ENCODE measurements around the gene SPATA24. TPM values are rescaled to one million over a fixed set of nuclear protein-coding genes. Genes with fewer than 3 reads are reported as not detected.
A peak's percentile ranks its signal among the peaks of the same experiment; 100 is the strongest.
"Not testable (repeated sequence)": the region's sequence is repeated elsewhere in the genome, so short reads cannot be mapped to it uniquely, and the experiment has no call there.

SPATA24 gene, protein sequence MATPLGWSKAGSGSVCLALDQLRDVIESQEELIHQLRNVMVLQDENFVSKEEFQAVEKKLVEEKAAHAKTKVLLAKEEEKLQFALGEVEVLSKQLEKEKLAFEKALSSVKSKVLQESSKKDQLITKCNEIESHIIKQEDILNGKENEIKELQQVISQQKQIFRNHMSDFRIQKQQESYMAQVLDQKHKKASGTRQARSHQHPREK
- polyA plus RNA-seq (2013, experiment 1 of 4), result 14.1 TPM
- polyA plus RNA-seq (2013, experiment 2 of 4), result 15.4 TPM
- 11.2 TPM for polyA plus RNA-seq (2013, experiment 3 of 4)
- 14.8 TPM for polyA plus RNA-seq (2013, experiment 4 of 4)

GRCh38 chr5:139403787-139404483 is at the start of gene SPATA24:
TSS of gene SPATA24 (minus strand) at chr5:139404089. CDS start at chr5:139404060, 29 bp downstream.
- Histone ChIP-seq H3K4me1 (ENCODE audit: control insufficient read depth, insufficient read depth, low read length) (peaks cover 8% of the 10 kb centered on the region), H3K36me3 (ENCODE audit: control insufficient read depth, insufficient read depth, low read length) (no peaks in the 10 kb centered on the region), H3K4me3 (ENCODE audit: insufficient read depth, low read depth, low read length) (peak within 1 kb of the TSS; percentile 45), H3K27ac (ENCODE audit: insufficient read depth, low read depth, low read length, poor library complexity, severe bottlenecking) (peak within 1 kb of the TSS; percentile 84), H3K27me3 (ENCODE audit: control insufficient read depth, insufficient read depth, low read length, poor library complexity, severe bottlenecking) (no peaks in the 10 kb centered on the region), H3K9me3 (ENCODE audit: control insufficient read depth, low read length) (no peaks in the 10 kb centered on the region)
- WGBS, 2 experiments, result 1 to 2% methylated on average over 41 of the region's 41 CpGs

DNA sequence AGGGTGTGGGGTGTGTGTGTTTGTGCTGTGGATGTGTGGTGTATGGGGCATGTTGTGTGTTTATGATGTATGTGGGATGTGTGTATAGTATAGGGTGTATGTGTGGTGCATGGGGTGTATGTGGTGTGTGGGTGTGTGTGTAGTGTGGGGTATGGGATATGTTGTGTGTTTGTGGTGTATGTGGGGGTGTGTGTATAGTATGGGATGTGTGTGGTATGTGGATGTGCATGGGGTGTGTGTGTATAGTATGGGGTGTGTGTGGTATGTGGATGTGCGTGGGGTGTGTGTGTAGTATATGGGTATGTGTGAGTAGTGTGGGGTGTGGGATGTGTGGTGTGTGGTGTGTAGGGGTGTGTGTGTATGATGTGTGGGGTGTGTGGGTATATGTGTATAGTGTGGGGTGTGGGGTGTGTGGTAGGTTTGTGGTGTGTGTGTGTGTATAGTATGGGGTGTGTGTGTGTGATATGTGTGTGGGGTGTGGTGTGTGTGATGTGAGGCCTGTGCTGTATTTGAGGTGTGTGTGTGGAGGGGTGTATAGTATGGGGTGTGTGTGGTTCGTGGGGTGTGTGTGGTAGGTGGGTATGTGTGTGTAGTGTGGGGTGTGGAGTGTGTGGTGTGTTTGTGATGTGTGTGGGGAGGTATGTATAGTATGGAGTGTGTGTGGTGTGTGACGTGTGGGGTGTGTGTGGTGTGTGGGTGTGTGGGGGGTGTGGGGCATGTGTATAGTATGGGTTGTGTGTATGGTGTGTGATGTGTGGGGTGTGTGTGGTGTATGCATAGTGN is 48.2 kb upstream of the SPATA24 start:
- WGBS, 2 experiments, result 81 to 83% methylated on average over 3 of the region's 3 CpGs
- H3K4me3 ChIP-seq (ENCODE audit: insufficient read depth, low read depth, low read length), result no peak overlapping the region
- no peaks in the 10 kb centered on the region for H3K4me1 ChIP-seq (ENCODE audit: control insufficient read depth, insufficient read depth, low read length)
- no peaks in the 10 kb centered on the region for H3K36me3 ChIP-seq (ENCODE audit: control insufficient read depth, insufficient read depth, low read length)
- no peaks in the 10 kb centered on the region for H3K27me3 ChIP-seq (ENCODE audit: control insufficient read depth, insufficient read depth, low read length, poor library complexity, severe bottlenecking)
- H3K9me3 ChIP-seq (ENCODE audit: control insufficient read depth, low read length), result no peaks in the 10 kb centered on the region
- H3K27ac ChIP-seq (ENCODE audit: insufficient read depth, low read depth, low read length, poor library complexity, severe bottlenecking), result no peak overlapping the region

- Histone ChIP-seq H3K9me3 (ENCODE audit: control insufficient read depth, low read length) (no peaks in the 10 kb centered on the region), H3K4me1 (ENCODE audit: control insufficient read depth, insufficient read depth, low read length) (no peaks in the 10 kb centered on the region), H3K27me3 (ENCODE audit: control insufficient read depth, insufficient read depth, low read length, poor library complexity, severe bottlenecking) (no peaks in the 10 kb centered on the region), H3K27ac (ENCODE audit: insufficient read depth, low read depth, low read length, poor library complexity, severe bottlenecking) (no peak overlapping the region), H3K36me3 (ENCODE audit: control insufficient read depth, insufficient read depth, low read length) (no peaks in the 10 kb centered on the region), H3K4me3 (ENCODE audit: insufficient read depth, low read depth, low read length) (no peak overlapping the region)
- 92 to 95% methylated on average over 2 of the region's 2 CpGs for WGBS, 2 experiments
Measured at GRCh38 chr5:139451176-139451575, 47.3 kb upstream of the SPATA24 start.

GRCh38 chr5:139446956-139447779 is 43.3 kb upstream of the SPATA24 start:
- Histone ChIP-seq H3K9me3 (ENCODE audit: control insufficient read depth, low read length) (no peaks in the 10 kb centered on the region), H3K27ac (ENCODE audit: insufficient read depth, low read depth, low read length, poor library complexity, severe bottlenecking) (no peak overlapping the region), H3K4me3 (ENCODE audit: insufficient read depth, low read depth, low read length) (no peak overlapping the region), H3K27me3 (ENCODE audit: control insufficient read depth, insufficient read depth, low read length, poor library complexity, severe bottlenecking) (no peaks in the 10 kb centered on the region), H3K36me3 (ENCODE audit: control insufficient read depth, insufficient read depth, low read length) (no peaks in the 10 kb centered on the region), H3K4me1 (ENCODE audit: control insufficient read depth, insufficient read depth, low read length) (no peaks in the 10 kb centered on the region)
- 88 to 94% methylated on average over 5 of the region's 5 CpGs for WGBS, 2 experiments

GRCh38 chr5:139445325-139446170 is 41.7 kb upstream of the SPATA24 start:
- no peaks in the 10 kb centered on the region for H3K9me3 ChIP-seq (ENCODE audit: control insufficient read depth, low read length)
- H3K4me1 ChIP-seq (ENCODE audit: control insufficient read depth, insufficient read depth, low read length), result no peaks in the 10 kb centered on the region
- H3K27me3 ChIP-seq (ENCODE audit: control insufficient read depth, insufficient read depth, low read length, poor library complexity, severe bottlenecking), result no peaks in the 10 kb centered on the region
- H3K36me3 ChIP-seq (ENCODE audit: control insufficient read depth, insufficient read depth, low read length), result no peaks in the 10 kb centered on the region
- no peak overlapping the region for H3K4me3 ChIP-seq (ENCODE audit: insufficient read depth, low read depth, low read length)
- H3K27ac ChIP-seq (ENCODE audit: insufficient read depth, low read depth, low read length, poor library complexity, severe bottlenecking), result no peak overlapping the region
- WGBS, 2 experiments, result 76 to 78% methylated on average over 7 of the region's 7 CpGs

GRCh38 chr5:139443831-139444453 is 40.1 kb upstream of the SPATA24 start:
- H3K4me3 ChIP-seq (ENCODE audit: insufficient read depth, low read depth, low read length), result no peak overlapping the region
- H3K36me3 ChIP-seq (ENCODE audit: control insufficient read depth, insufficient read depth, low read length), result no peaks in the 10 kb centered on the region
- no peak overlapping the region for H3K27ac ChIP-seq (ENCODE audit: insufficient read depth, low read depth, low read length, poor library complexity, severe bottlenecking)
- H3K27me3 ChIP-seq (ENCODE audit: control insufficient read depth, insufficient read depth, low read length, poor library complexity, severe bottlenecking), result no peaks in the 10 kb centered on the region
- 77 to 86% methylated on average over 4 of the region's 4 CpGs for WGBS, 2 experiments
- H3K4me1 ChIP-seq (ENCODE audit: control insufficient read depth, insufficient read depth, low read length), result no peaks in the 10 kb centered on the region
- H3K9me3 ChIP-seq (ENCODE audit: control insufficient read depth, low read length), result no peaks in the 10 kb centered on the region

DNA sequence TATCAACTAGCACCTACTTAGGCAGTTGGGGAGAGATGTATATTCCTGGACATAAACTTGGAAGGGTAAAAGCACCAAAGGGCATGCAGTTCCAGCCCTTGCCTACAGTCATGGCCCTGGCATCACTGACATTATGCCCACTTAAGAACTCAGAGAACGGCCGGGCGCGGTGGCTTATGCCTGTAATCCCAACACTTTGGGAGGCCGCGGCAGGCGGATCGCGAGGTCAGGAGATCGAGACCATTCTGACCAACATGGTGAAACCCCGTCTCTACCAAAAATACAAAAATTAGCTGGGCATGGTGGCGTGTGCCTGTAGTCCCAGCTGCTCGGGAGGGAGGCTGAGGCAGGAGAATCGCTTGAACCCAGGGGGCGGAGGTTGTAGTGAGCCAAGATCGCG is 36.5 kb upstream of the SPATA24 start:
- H3K36me3 ChIP-seq (ENCODE audit: control insufficient read depth, insufficient read depth, low read length); H3K27me3 ChIP-seq (ENCODE audit: control insufficient read depth, insufficient read depth, low read length, poor library complexity, severe bottlenecking); H3K9me3 ChIP-seq (ENCODE audit: control insufficient read depth, low read length); H3K27ac ChIP-seq (ENCODE audit: insufficient read depth, low read depth, low read length, poor library complexity, severe bottlenecking); H3K4me3 ChIP-seq (ENCODE audit: insufficient read depth, low read depth, low read length); H3K4me1 ChIP-seq (ENCODE audit: control insufficient read depth, insufficient read depth, low read length): not testable (repeated sequence)
- WGBS, 2 experiments, result 92 to 95% methylated on average over 17 of the region's 17 CpGs

- H3K27ac ChIP-seq (ENCODE audit: insufficient read depth, low read depth, low read length, poor library complexity, severe bottlenecking), result peak within 1 kb of the TSS; percentile 89
- H3K36me3 ChIP-seq (ENCODE audit: control insufficient read depth, insufficient read depth, low read length), result peaks cover 1% of the 10 kb centered on the region
- peak within 1 kb of the TSS; percentile 79 for H3K4me3 ChIP-seq (ENCODE audit: insufficient read depth, low read depth, low read length)
- WGBS, 2 experiments, result 5% methylated on average over 49 of the region's 49 CpGs
- no peaks in the 10 kb centered on the region for H3K9me3 ChIP-seq (ENCODE audit: control insufficient read depth, low read length)
- no peaks in the 10 kb centered on the region for H3K4me1 ChIP-seq (ENCODE audit: control insufficient read depth, insufficient read depth, low read length)
- H3K27me3 ChIP-seq (ENCODE audit: control insufficient read depth, insufficient read depth, low read length, poor library complexity, severe bottlenecking), result no peaks in the 10 kb centered on the region
Measured at GRCh38 chr5:139439013-139439903, 35.4 kb upstream of the SPATA24 start, which contains the start of gene DNAJC18. TSS of gene DNAJC18 (minus strand) at chr5:139439525. CDS start at chr5:139439445, 80 bp downstream.
